Colon (tissue), 2 donors: ENCODE results near the gene COX19.
"Not testable (repeated sequence)": the region's sequence is repeated elsewhere in the genome, so short reads cannot be mapped to it uniquely, and the experiment has no call there.

Experiments
- FAIRE-seq: peaks from 2 replicates; lab custom pipeline; 2012; peaks lifted over from hg19 to GRCh38; lab: Jason Lieb, UNC
- donor health status: control.
- donor health status: control.

COX19 gene

GRCh38 chr7:960269-960871 lies 15.0 kb downstream of the COX19 start:
- FAIRE-seq = no peak

GRCh38 chr7:959740-960139 lies 15.6 kb downstream of the COX19 start:
- not testable (repeated sequence) for FAIRE-seq

GRCh38 chr7:959271-959670 lies 16.1 kb downstream of the COX19 start:
- FAIRE-seq = no peak

GRCh38 chr7:958221-959200 lies 16.8 kb downstream of the COX19 start:
- no peak for FAIRE-seq

GRCh38 chr7:957418-958220 lies 17.7 kb downstream of the COX19 start:
- FAIRE-seq = no peak

- no peak for FAIRE-seq
Observed at GRCh38 chr7:956031-956430, 19.3 kb downstream of the COX19 start.

GRCh38 chr7:954330-955238 lies 20.8 kb downstream of the COX19 start, which contains the start of gene ADAP1:
Gene ADAP1 (minus strand): TSS chr7:954680. CDS start chr7:954477, 203 bp downstream.
- no peak for FAIRE-seq

GRCh38 chr7:953547-954327 lies 21.6 kb downstream of the COX19 start:
- no peak for FAIRE-seq

- no peak for FAIRE-seq
Observed at GRCh38 chr7:952548-953441, 22.6 kb downstream of the COX19 start.

GRCh38 chr7:951881-952547 lies 23.3 kb downstream of the COX19 start:
- FAIRE-seq = no peak

- no peak for FAIRE-seq
Observed at GRCh38 chr7:949021-949934, 26.1 kb downstream of the COX19 start.

GRCh38 chr7:947391-948210 lies 27.7 kb downstream of the COX19 start:
- FAIRE-seq = no peak

- FAIRE-seq = no peak
Observed at GRCh38 chr7:946256-946996, 28.9 kb downstream of the COX19 start.

- no peak for FAIRE-seq
Observed at GRCh38 chr7:945556-946255, 29.6 kb downstream of the COX19 start.

- no peak for FAIRE-seq
Observed at GRCh38 chr7:945147-945555, 30.2 kb downstream of the COX19 start.

GRCh38 chr7:944744-945143 lies 30.6 kb downstream of the COX19 start:
- FAIRE-seq = no peak
